OCI-LY1 (cell line): ENCODE data around the gene LAMC2.

Source experiments
- H2AFZ ChIP-seq: fragments of 200-600 bp; sonication (generic), shearing (Covaris generic); 2 replicates; pipeline ENCODE4 v1.6.0; 2014; ENCODE audit warnings: antibody characterized with exemption, mild to moderate bottlenecking, low read length
- H3F3A ChIP-seq: fragments of 200-600 bp; sonication (generic), shearing (Covaris generic); 2 replicates; pipeline ENCODE4 v1.6.0; 2014; ENCODE audit warnings: mild to moderate bottlenecking, antibody characterized with exemption, low read length, moderate library complexity; ENCODE audit not compliant: insufficient read depth
- H3K27ac ChIP-seq: fragments of 200-600 bp; sonication (generic); 2 replicates; pipeline ENCODE4 v1.5.1; 2014; ENCODE audit warnings: low read length, mixed run types, mild to moderate bottlenecking, low read depth; ENCODE audit not compliant: poor library complexity, severe bottlenecking
- H3K27me3 ChIP-seq: fragments of 200-600 bp; sonication (generic); 2 replicates; pipeline ENCODE4 v1.6.0; 2014; ENCODE audit warnings: antibody characterized with exemption, mild to moderate bottlenecking, low read length, moderate library complexity; ENCODE audit not compliant: insufficient read depth
- H3K36me3 ChIP-seq: fragments of 200-600 bp; sonication (generic); 2 replicates; pipeline ENCODE4 v1.6.1; 2014; ENCODE audit warnings: mild to moderate bottlenecking, antibody characterized with exemption, low read length, moderate library complexity, mixed read lengths; ENCODE audit not compliant: insufficient read depth
- H3K4me1 ChIP-seq: fragments of 200-600 bp; sonication (generic); 2 replicates; pipeline ENCODE4 v1.5.1; 2014; ENCODE audit warnings: mild to moderate bottlenecking, low read length, moderate library complexity; ENCODE audit not compliant: insufficient read depth, severe bottlenecking
- H3K4me2 ChIP-seq: fragments of 200-600 bp; sonication (generic), shearing (Covaris generic); 2 replicates; pipeline ENCODE4 v1.6.1; 2014; ENCODE audit warnings: low read length
- H3K4me3 ChIP-seq: fragments of 200-600 bp; sonication (generic); 2 replicates; pipeline ENCODE4 v1.5.1; 2014; ENCODE audit warnings: low read length, low read depth, mild to moderate bottlenecking, mixed read lengths; ENCODE audit not compliant: poor library complexity, severe bottlenecking
- H3K79me2 ChIP-seq: fragments of 200-600 bp; shearing (Covaris generic); 2 replicates; pipeline ENCODE4 v1.6.1; 2016; ENCODE audit warnings: mixed run types, low read length, mixed read lengths; ENCODE audit not compliant: insufficient read depth
- H3K9ac ChIP-seq: fragments of 200-600 bp; sonication (generic), shearing (Covaris generic); 2 replicates; pipeline ENCODE4 v1.6.1; 2014; ENCODE audit warnings: mild to moderate bottlenecking, low read length, mixed read lengths
- H3K9me2 ChIP-seq: fragments of 200-600 bp; sonication (generic), shearing (Covaris generic); 2 replicates; pipeline ENCODE4 v1.6.1; 2014; ENCODE audit warnings: low read depth, mild to moderate bottlenecking, low read length, mixed read lengths
- H3K9me3 ChIP-seq: fragments of 200-600 bp; shearing (Covaris generic); 2 replicates; pipeline ENCODE4 v1.6.1; 2014; ENCODE audit warnings: low read length, mixed read lengths
- H4K20me1 ChIP-seq: fragments of 200-600 bp; sonication (generic), shearing (Covaris generic); 2 replicates; pipeline ENCODE4 v1.6.0; 2016; ENCODE audit warnings: mild to moderate bottlenecking, low read length; ENCODE audit not compliant: insufficient read depth
- EZH2 ChIP-seq: fragments of 200-600 bp; sonication (generic), shearing (Covaris generic); IDR thresholded peaks from 2 replicates; pipeline ENCODE4 v1.8.0; 2017; ENCODE audit warnings: borderline replicate concordance, mixed run types, mild to moderate bottlenecking, antibody characterized with exemption, low read length, moderate library complexity, mixed read lengths
- TF ChIP-seq, protein P1 (sequence below): fragments of 200-600 bp; sonication (generic), shearing (Covaris generic); IDR thresholded peaks from 2 replicates; pipeline ENCODE4 v1.5.1; 2017; ENCODE audit warnings: mild to moderate bottlenecking, antibody characterized with exemption, low read length, moderate library complexity, mixed read lengths

LAMC2 gene

DNA sequence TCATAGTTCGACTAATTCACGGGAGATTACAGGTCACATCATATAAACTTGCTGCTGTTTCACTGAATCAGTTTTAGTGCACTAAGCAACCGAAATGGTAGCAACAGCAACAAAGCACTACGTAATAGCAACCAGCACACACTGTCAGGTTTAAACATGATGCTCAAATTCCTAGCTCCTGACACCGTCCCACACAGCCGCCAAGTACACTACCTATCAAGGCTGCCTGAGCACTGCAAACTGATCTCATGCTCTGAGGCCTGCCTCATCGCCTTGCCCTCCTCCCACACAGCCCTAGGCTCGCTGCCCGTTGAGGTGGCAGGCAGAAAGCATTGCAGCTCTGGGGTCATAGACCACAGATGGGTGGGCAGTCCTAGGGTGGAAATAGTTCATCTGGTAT, 12.4 kb downstream of the LAMC2 start:
- Histone ChIP-seq H3K27ac (no peak overlapping the region), H4K20me1 (no peaks in the 10 kb centered on the region), H3K4me1 (peaks cover 4% of the 10 kb centered on the region), H3K9me2 (no peaks in the 10 kb centered on the region), H3K9me3 (no peaks in the 10 kb centered on the region), H3K4me3 (no peak overlapping the region), H2AFZ (no peak overlapping the region), H3K27me3 (no peaks in the 10 kb centered on the region), H3K79me2 (no peaks in the 10 kb centered on the region), H3K36me3 (no peaks in the 10 kb centered on the region), H3K9ac (no peak overlapping the region), H3K4me2 (no peak overlapping the region), H3F3A (no peaks in the 10 kb centered on the region)
- TF ChIP-seq, protein P1, sequence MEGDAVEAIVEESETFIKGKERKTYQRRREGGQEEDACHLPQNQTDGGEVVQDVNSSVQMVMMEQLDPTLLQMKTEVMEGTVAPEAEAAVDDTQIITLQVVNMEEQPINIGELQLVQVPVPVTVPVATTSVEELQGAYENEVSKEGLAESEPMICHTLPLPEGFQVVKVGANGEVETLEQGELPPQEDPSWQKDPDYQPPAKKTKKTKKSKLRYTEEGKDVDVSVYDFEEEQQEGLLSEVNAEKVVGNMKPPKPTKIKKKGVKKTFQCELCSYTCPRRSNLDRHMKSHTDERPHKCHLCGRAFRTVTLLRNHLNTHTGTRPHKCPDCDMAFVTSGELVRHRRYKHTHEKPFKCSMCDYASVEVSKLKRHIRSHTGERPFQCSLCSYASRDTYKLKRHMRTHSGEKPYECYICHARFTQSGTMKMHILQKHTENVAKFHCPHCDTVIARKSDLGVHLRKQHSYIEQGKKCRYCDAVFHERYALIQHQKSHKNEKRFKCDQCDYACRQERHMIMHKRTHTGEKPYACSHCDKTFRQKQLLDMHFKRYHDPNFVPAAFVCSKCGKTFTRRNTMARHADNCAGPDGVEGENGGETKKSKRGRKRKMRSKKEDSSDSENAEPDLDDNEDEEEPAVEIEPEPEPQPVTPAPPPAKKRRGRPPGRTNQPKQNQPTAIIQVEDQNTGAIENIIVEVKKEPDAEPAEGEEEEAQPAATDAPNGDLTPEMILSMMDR, result no peak
- TF ChIP-seq EZH2, result no peak

DNA sequence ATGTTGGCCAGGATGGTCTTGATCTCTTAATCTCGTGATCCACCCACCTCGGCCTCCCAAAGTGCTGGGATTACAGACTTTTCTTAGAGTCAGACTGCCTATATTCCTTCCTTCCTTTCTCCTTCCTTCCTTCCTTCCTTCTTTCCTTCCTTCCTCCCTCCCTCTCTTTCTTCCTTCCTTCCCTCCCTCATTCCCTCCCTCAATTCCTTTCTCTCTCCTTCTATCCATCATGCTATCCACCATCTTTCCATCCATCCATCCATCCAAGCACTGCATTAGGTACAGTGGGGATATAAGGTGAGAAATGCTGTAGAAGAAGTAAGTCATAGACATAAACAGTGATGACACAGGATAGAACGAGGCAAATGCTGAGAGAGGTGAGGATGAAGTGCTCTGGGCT, 13.2 kb downstream of the LAMC2 start:
- Histone ChIP-seq H3K4me1 (peaks cover 4% of the 10 kb centered on the region), H3K36me3 (no peaks in the 10 kb centered on the region), H3K9ac (no peak overlapping the region), H3K4me3 (no peak overlapping the region), H4K20me1 (no peaks in the 10 kb centered on the region), H3K27me3 (no peaks in the 10 kb centered on the region), H3K9me2 (no peaks in the 10 kb centered on the region), H3K79me2 (no peaks in the 10 kb centered on the region), H2AFZ (no peak overlapping the region), H3K9me3 (no peaks in the 10 kb centered on the region), H3F3A (no peaks in the 10 kb centered on the region), H3K27ac (no peak overlapping the region), H3K4me2 (no peak overlapping the region)
- TF ChIP-seq, protein P1, result no peak
- TF ChIP-seq EZH2, result no peak

- TF ChIP-seq, protein P1, result no peak
- no peak for TF ChIP-seq EZH2
- no peak overlapping the region for H3K9ac ChIP-seq
- H3K4me1 ChIP-seq, result no peaks in the 10 kb centered on the region
- H3K4me3 ChIP-seq, result no peak overlapping the region
- H3K27me3 ChIP-seq, result no peaks in the 10 kb centered on the region
- no peaks in the 10 kb centered on the region for H3K9me3 ChIP-seq
- H3F3A ChIP-seq, result no peaks in the 10 kb centered on the region
- H3K9me2 ChIP-seq, result no peaks in the 10 kb centered on the region
- H3K79me2 ChIP-seq, result no peaks in the 10 kb centered on the region
- H2AFZ ChIP-seq, result no peak overlapping the region
- no peaks in the 10 kb centered on the region for H3K36me3 ChIP-seq
- no peak overlapping the region for H3K4me2 ChIP-seq
- no peaks in the 10 kb centered on the region for H4K20me1 ChIP-seq
- no peak overlapping the region for H3K27ac ChIP-seq
Observed at GRCh38 chr1:183200451-183200850, 14.4 kb downstream of the LAMC2 start.
